ENCODE measurements around the gene VOPP1. TPM values are rescaled to one million over a fixed set of nuclear protein-coding genes. Genes with fewer than 3 reads are reported as not detected.
A peak's percentile ranks its signal among the peaks of the same experiment; 100 is the strongest.

The VOPP1 gene
- total RNA-seq, 1 experiment from 2014 or later, result 63.9 TPM

DNA sequence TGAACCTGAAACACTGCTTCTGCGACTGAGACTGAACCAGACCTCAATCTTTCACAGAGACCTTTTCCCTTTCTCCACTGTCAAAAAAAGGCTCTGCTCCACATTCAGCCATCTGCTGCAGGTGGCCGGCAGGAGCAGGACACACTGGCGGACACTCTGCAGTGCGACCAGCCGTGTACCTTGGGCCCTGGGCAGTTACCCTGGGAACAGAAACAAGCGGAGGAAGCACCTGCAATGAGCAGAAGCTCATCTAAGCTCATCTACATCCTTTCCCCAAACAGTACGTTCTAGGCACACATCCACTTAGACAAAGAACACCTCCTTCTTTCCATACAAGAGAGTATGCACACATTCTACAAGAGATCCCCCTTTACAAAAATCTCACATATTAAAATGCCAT is 22.8 kb downstream of the VOPP1 start:
- Mint-ChIP-seq H3K36me3 (no peaks in the 10 kb centered on the region), H3K4me3 (no peak overlapping the region), H3K4me1 (peaks cover 86% of the 10 kb centered on the region), H3K27ac (0 out of 2 replicates have a peak overlapping the region, but pooled peaks have one; percentile 55), H3K27me3 (ENCODE audit: low read depth) (no peaks in the 10 kb centered on the region), H3K9me3 (no peaks in the 10 kb centered on the region)
- no peak for DNase-seq (ENCODE audit: low spot score)
- ChIA-PET POLR2A (no interaction called here), CTCF (interaction anchor here (0.9 kb wide), 1 partner anchor 20 kb away, joined by 3 read pairs; no protein-coding TSS in a partner anchor)
- ATAC-seq, result no peak
- TF ChIP-seq MXD4 (CRISPR knock-in tag; IDR thresholded peaks at IDR 0.05; ENCODE audit: borderline replicate concordance), result no peak
- no peak for TF ChIP-seq NFE2L1 (CRISPR knock-in tag; IDR thresholded peaks at IDR 0.05)
- TF ChIP-seq, protein P1, sequence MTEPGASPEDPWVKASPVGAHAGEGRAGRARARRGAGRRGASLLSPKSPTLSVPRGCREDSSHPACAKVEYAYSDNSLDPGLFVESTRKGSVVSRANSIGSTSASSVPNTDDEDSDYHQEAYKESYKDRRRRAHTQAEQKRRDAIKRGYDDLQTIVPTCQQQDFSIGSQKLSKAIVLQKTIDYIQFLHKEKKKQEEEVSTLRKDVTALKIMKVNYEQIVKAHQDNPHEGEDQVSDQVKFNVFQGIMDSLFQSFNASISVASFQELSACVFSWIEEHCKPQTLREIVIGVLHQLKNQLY (CRISPR knock-in tag; IDR thresholded peaks at IDR 0.05), result no peak
- TF ChIP-seq GTF2I (CRISPR knock-in tag; conservative IDR thresholded peaks at IDR 0.05), result no peak
- no peak for TF ChIP-seq NR2C2 (CRISPR knock-in tag; IDR thresholded peaks at IDR 0.05)
- TF ChIP-seq ELF4 (CRISPR knock-in tag; IDR thresholded peaks at IDR 0.05; ENCODE audit: low read depth), result no peak
- TF ChIP-seq CREM (CRISPR knock-in tag; IDR thresholded peaks at IDR 0.05), result no peak
- TF ChIP-seq KAT7 (CRISPR knock-in tag; IDR thresholded peaks at IDR 0.05; ENCODE audit: borderline replicate concordance), result no peak
- TF ChIP-seq ESRRA (CRISPR knock-in tag; IDR thresholded peaks at IDR 0.05; ENCODE audit: borderline replicate concordance), result no peak
- TF ChIP-seq SMAD3 (CRISPR knock-in tag; IDR thresholded peaks at IDR 0.05; ENCODE audit: borderline replicate concordance), result no peak
- TF ChIP-seq, protein P2, sequence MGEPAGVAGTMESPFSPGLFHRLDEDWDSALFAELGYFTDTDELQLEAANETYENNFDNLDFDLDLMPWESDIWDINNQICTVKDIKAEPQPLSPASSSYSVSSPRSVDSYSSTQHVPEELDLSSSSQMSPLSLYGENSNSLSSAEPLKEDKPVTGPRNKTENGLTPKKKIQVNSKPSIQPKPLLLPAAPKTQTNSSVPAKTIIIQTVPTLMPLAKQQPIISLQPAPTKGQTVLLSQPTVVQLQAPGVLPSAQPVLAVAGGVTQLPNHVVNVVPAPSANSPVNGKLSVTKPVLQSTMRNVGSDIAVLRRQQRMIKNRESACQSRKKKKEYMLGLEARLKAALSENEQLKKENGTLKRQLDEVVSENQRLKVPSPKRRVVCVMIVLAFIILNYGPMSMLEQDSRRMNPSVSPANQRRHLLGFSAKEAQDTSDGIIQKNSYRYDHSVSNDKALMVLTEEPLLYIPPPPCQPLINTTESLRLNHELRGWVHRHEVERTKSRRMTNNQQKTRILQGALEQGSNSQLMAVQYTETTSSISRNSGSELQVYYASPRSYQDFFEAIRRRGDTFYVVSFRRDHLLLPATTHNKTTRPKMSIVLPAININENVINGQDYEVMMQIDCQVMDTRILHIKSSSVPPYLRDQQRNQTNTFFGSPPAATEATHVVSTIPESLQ (CRISPR knock-in tag; IDR thresholded peaks at IDR 0.05), result no peak
- TF ChIP-seq GRHL2 (CRISPR knock-in tag; IDR thresholded peaks at IDR 0.05; ENCODE audit: insufficient replicate concordance, severe bottlenecking), result no peak
- TF ChIP-seq TCF7 (CRISPR knock-in tag; IDR thresholded peaks at IDR 0.05; ENCODE audit: low read depth), result no peak
- TF ChIP-seq JUN (CRISPR knock-in tag; IDR thresholded peaks at IDR 0.05), result no peak
- TF ChIP-seq, protein P3, sequence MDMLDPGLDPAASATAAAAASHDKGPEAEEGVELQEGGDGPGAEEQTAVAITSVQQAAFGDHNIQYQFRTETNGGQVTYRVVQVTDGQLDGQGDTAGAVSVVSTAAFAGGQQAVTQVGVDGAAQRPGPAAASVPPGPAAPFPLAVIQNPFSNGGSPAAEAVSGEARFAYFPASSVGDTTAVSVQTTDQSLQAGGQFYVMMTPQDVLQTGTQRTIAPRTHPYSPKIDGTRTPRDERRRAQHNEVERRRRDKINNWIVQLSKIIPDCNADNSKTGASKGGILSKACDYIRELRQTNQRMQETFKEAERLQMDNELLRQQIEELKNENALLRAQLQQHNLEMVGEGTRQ (CRISPR knock-in tag; IDR thresholded peaks at IDR 0.05), result no peak
- TF ChIP-seq NFATC4 (CRISPR knock-in tag; IDR thresholded peaks at IDR 0.05), result no peak
- TF ChIP-seq, protein P4, sequence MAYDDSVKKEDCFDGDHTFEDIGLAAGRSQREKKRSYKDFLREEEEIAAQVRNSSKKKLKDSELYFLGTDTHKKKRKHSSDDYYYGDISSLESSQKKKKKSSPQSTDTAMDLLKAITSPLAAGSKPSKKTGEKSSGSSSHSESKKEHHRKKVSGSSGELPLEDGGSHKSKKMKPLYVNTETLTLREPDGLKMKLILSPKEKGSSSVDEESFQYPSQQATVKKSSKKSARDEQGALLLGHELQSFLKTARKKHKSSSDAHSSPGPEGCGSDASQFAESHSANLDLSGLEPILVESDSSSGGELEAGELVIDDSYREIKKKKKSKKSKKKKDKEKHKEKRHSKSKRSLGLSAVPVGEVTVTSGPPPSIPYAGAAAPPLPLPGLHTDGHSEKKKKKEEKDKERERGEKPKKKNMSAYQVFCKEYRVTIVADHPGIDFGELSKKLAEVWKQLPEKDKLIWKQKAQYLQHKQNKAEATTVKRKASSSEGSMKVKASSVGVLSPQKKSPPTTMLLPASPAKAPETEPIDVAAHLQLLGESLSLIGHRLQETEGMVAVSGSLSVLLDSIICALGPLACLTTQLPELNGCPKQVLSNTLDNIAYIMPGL (CRISPR knock-in tag; IDR thresholded peaks at IDR 0.05), result no peak
- TF ChIP-seq ZNF317 (CRISPR knock-in tag; IDR thresholded peaks at IDR 0.05; ENCODE audit: borderline replicate concordance, low read depth), result no peak
- TF ChIP-seq, protein P5, sequence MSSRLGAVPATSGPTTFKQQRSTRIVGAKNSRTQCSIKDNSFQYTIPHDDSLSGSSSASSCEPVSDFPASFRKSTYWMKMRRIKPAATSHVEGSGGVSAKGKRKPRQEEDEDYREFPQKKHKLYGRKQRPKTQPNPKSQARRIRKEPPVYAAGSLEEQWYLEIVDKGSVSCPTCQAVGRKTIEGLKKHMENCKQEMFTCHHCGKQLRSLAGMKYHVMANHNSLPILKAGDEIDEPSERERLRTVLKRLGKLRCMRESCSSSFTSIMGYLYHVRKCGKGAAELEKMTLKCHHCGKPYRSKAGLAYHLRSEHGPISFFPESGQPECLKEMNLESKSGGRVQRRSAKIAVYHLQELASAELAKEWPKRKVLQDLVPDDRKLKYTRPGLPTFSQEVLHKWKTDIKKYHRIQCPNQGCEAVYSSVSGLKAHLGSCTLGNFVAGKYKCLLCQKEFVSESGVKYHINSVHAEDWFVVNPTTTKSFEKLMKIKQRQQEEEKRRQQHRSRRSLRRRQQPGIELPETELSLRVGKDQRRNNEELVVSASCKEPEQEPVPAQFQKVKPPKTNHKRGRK (CRISPR knock-in tag; IDR thresholded peaks at IDR 0.05; ENCODE audit: borderline replicate concordance), result no peak

DNA sequence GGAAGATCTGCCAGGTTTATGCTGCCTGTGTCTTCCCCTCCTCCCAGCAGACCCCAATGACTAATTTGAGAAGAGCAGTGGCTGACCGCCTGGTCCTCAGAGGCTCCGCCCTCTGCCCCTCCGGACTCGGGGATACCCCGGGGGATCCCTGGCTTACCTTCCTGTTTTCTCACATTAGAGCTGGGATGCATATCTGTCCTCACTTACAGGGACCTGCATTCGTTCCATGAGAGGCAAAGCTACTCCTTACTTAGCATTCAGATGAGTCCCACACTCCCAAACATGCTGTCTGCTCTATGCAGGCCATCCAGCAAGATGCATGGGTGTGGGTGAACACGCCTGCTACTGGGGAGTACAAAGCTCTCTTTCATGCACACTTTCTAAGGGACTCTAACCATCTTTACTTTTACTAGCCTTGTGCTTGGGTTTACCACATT is 24.0 kb downstream of the VOPP1 start:
- ChIA-PET CTCF (no interaction called here), POLR2A (no interaction called here)
- ATAC-seq, result 0 out of 2 replicates have a peak, but pooled peaks have one; percentile 10
- peaks cover 1% of the 10 kb centered on the region; the same call in 1 of the 2 replicates for H3K9me3 Mint-ChIP-seq
- no peak for TF ChIP-seq NFYB (CRISPR knock-in tag; conservative IDR thresholded peaks at IDR 0.05; ENCODE audit: low read depth)
- TF ChIP-seq ZNF219 (CRISPR knock-in tag; IDR thresholded peaks at IDR 0.05; ENCODE audit: borderline replicate concordance), result no peak
- TF ChIP-seq, protein P6, sequence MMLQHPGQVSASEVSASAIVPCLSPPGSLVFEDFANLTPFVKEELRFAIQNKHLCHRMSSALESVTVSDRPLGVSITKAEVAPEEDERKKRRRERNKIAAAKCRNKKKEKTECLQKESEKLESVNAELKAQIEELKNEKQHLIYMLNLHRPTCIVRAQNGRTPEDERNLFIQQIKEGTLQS (CRISPR knock-in tag; conservative IDR thresholded peaks at IDR 0.05), result no peak
- TF ChIP-seq, protein P7, sequence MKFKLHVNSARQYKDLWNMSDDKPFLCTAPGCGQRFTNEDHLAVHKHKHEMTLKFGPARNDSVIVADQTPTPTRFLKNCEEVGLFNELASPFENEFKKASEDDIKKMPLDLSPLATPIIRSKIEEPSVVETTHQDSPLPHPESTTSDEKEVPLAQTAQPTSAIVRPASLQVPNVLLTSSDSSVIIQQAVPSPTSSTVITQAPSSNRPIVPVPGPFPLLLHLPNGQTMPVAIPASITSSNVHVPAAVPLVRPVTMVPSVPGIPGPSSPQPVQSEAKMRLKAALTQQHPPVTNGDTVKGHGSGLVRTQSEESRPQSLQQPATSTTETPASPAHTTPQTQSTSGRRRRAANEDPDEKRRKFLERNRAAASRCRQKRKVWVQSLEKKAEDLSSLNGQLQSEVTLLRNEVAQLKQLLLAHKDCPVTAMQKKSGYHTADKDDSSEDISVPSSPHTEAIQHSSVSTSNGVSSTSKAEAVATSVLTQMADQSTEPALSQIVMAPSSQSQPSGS (CRISPR knock-in tag; IDR thresholded peaks at IDR 0.05; ENCODE audit: borderline replicate concordance, low read depth), result no peak
- TF ChIP-seq NR1H2 (CRISPR knock-in tag; IDR thresholded peaks at IDR 0.05), result no peak
- H3K27me3 Mint-ChIP-seq (ENCODE audit: low read depth), result no peaks in the 10 kb centered on the region
- DNase-seq (ENCODE audit: low spot score), result no peak
- no peak overlapping the region for H3K27ac Mint-ChIP-seq
- peaks cover 76% of the 10 kb centered on the region for H3K4me1 Mint-ChIP-seq
- H3K4me3 Mint-ChIP-seq, result no peak overlapping the region
- H3K36me3 Mint-ChIP-seq, result peaks cover 6% of the 10 kb centered on the region; the same call in 1 of the 2 replicates

All from WTC11 (cell line).